Liver (tissue), 9 donors: ENCODE data around the gene PYROXD2. TPM values are rescaled to one million over a fixed set of nuclear protein-coding genes. Genes with fewer than 3 reads are reported as not detected.

ENCODE experiments used
- DNase-seq: peaks from one replicate; pipeline ENCODE4 v3.0.0-alpha.2; 2017; ENCODE audit warnings: low spot score
- H3K27ac ChIP-seq, 2 donors: one replicate each; pipeline ENCODE4 v1.7.0; 2013; ENCODE audit warnings: inconsistent platforms in 2 of 2, low read length in 2 of 2, control low read depth in 1 of 2, low read depth in 1 of 2, mild to moderate bottlenecking in 1 of 2
- H3K27me3 ChIP-seq, 4 donors: one replicate each; pipeline versions ENCODE4 v1.6.1 to v1.7.0; 2013; ENCODE audit warnings: low read length in 3 of 4, inconsistent platforms in 1 of 4, mild to moderate bottlenecking in 1 of 4, moderate library complexity in 1 of 4; ENCODE audit not compliant: control insufficient read depth in 4 of 4, insufficient read depth in 4 of 4
- H3K36me3 ChIP-seq, 4 donors: one replicate each; pipeline versions ENCODE4 v1.6.1 to v1.7.0; 2013; ENCODE audit warnings: low read length in 3 of 4, mild to moderate bottlenecking in 3 of 4, low read depth in 1 of 4, moderate library complexity in 1 of 4; ENCODE audit not compliant: control insufficient read depth in 4 of 4, insufficient read depth in 3 of 4
- H3K4me1 ChIP-seq, 4 donors: one replicate each; pipeline versions ENCODE4 v1.6.1 to v1.7.0; 2013; ENCODE audit warnings: low read length in 3 of 4, mild to moderate bottlenecking in 3 of 4, moderate library complexity in 1 of 4; ENCODE audit not compliant: control insufficient read depth in 4 of 4, insufficient read depth in 4 of 4
- H3K4me3 ChIP-seq, 3 donors: one replicate each; pipeline versions ENCODE4 v1.6.1 to v1.7.0; 2013; ENCODE audit warnings: low read length in 3 of 3, control low read depth in 1 of 3, low read depth in 1 of 3, mild to moderate bottlenecking in 1 of 3
- H3K9ac ChIP-seq, 2 donors: one replicate each; pipeline ENCODE4 v1.7.0; 2013; ENCODE audit warnings: low read length in 2 of 2, mild to moderate bottlenecking in 2 of 2, moderate library complexity in 2 of 2, control low read depth in 1 of 2, low read depth in 1 of 2
- H3K9me3 ChIP-seq, 4 donors: one replicate each; pipeline versions ENCODE4 v1.6.1 to v1.7.0; 2013; ENCODE audit warnings: low read length in 3 of 4; ENCODE audit not compliant: control insufficient read depth in 4 of 4
- EGR1 ChIP-seq, 2 donors: IDR thresholded peaks; 2 replicates each; pipeline ENCODE4 v1.6.1; 2016 to 2018; ENCODE audit warnings: antibody characterized with exemption in 2 of 2, low read depth in 2 of 2
- FOXA1 ChIP-seq: IDR thresholded peaks from 2 replicates; pipeline ENCODE4 v1.6.1; 2016; ENCODE audit warnings: antibody characterized with exemption
- FOXA2 ChIP-seq: IDR thresholded peaks from 2 replicates; pipeline ENCODE4 v1.6.1; 2016; ENCODE audit warnings: antibody characterized with exemption
- HNF4A ChIP-seq, 2 donors: conservative IDR thresholded peaks; 2 replicates each; pipeline ENCODE4 v1.6.1; 2016; ENCODE audit warnings: antibody characterized with exemption in 2 of 2, mild to moderate bottlenecking in 2 of 2
- HNF4G ChIP-seq: IDR thresholded peaks from 2 replicates; pipeline ENCODE4 v1.6.1; 2016; ENCODE audit warnings: antibody characterized with exemption
- JUND ChIP-seq, 2 donors: IDR thresholded peaks; 2 replicates each; pipeline ENCODE4 v1.6.1; 2016; ENCODE audit warnings: antibody characterized with exemption in 2 of 2
- MAX ChIP-seq: IDR thresholded peaks from 2 replicates; pipeline ENCODE4 v1.6.1; 2016; ENCODE audit warnings: antibody characterized with exemption
- NR2F2 ChIP-seq: IDR thresholded peaks from 2 replicates; pipeline ENCODE4 v1.6.1; 2016; ENCODE audit warnings: antibody characterized with exemption
- REST ChIP-seq: IDR thresholded peaks from 2 replicates; pipeline ENCODE4 v1.6.1; 2016; ENCODE audit warnings: antibody characterized with exemption, mild to moderate bottlenecking
- RXRA ChIP-seq, 2 donors: IDR thresholded peaks; 2 replicates each; pipeline ENCODE4 v1.6.1; 2017 to 2018; ENCODE audit warnings: antibody characterized with exemption in 2 of 2, mild to moderate bottlenecking in 1 of 2
- SP1 ChIP-seq: IDR thresholded peaks from 2 replicates; pipeline ENCODE4 v1.6.1; 2018; ENCODE audit warnings: antibody characterized with exemption, mild to moderate bottlenecking
- TAF1 ChIP-seq: conservative IDR thresholded peaks from 2 replicates; pipeline ENCODE4 v1.6.1; 2016; ENCODE audit warnings: antibody characterized with exemption, mild to moderate bottlenecking
- YY1 ChIP-seq: IDR thresholded peaks from 2 replicates; pipeline ENCODE4 v1.6.1; 2016; ENCODE audit warnings: antibody characterized with exemption, mild to moderate bottlenecking
- WGBS: extraction: QIAGEN DNeasy Blood & Tissue Kit; methylation state at CpG from one replicate; pipeline ENCODE4 v1.1.7; 2013; 5-methylcytosine and 5-hydroxymethylcytosine counted together
- polyA plus RNA-seq, 2 donors: library from polyadenylated mRNA; stranded (reverse) in 1 of 2; unstranded in 1 of 2; fragments of 200-250 nt in 1 of 2; fragments of >200 nt in 1 of 2; fragmentation: Nextera tagmentation in 1 of 2; extraction: Ambion mirVana in 1 of 2; gene quantifications; one replicate each; pipeline versions ENCODE4 v1.2.1 to v1.2.3, GENCODE V29; 2013 to 2015
- total RNA-seq, 2 donors: library from RNA; depleted of rRNA; stranded (reverse); fragments of >200 nt; gene quantifications; one replicate each; pipeline ENCODE4 v1.2.3, GENCODE V29; 2014
- donor health status: healthy.
- donor health status: healthy.
- donor health status: healthy.
- donor health status: healthy.
- donor health status: healthy.

PYROXD2 gene
- total and polyA plus RNA-seq, 4 donors: 2.3 to 9.0 (median 4.5) TPM

DNA sequence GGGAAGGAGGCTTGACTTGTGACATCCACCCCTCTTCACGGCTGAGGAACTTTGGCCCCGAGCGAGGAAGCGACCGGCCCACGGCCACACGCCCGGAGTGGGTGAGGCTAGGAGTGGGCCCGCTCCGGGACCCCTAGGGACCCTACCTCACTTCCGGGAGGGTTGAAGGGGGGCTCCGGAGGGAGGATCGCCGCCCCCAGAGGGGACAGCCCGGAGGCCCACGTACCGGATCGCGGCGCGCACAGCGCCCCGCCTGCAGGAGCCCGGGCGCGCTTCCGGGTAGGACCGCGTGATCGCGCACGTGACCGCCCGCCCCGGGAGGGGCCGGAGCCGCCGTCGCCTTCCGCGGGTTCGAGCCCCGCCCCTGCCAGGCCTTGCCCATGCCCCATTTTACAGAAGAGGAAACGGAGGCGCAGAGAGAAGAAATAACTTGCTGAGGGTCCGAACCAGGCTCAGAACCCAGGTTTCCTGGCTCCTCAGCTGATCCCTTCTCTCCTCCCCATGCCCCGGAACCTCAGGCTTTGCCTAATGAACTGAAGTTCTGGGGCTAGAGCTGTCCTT, 31.8 kb upstream of the PYROXD2 start, which contains the start of gene HPS1:
HPS1 (minus strand) TSS at position 275 of the 561 bp plus-strand sequence. CDS start 3,695 bp downstream, outside the sequence.
- Histone ChIP-seq H3K27me3 (no peaks in the 10 kb centered on the region), H3K9ac (peak within 1 kb of the TSS; percentile 67 to 76), H3K9me3 (no peaks in the 10 kb centered on the region), H3K27ac (peak within 1 kb of the TSS; percentile 83 to 86), H3K4me3 (peak within 1 kb of the TSS; percentile 76 to 92 (median 85)), H3K4me1 (peaks cover 2 to 16% (median 4%) of the 10 kb centered on the region in 4 donors), H3K36me3 (peaks cover 0 to 26% (median 11%) of the 10 kb centered on the region in 4 donors)
- DNase-seq: peak; percentile 88
- WGBS: 3% methylated on average over 47 of the region's 47 CpGs
- TF ChIP-seq MAX (no peak), SP1 (no peak), JUND (IDR thresholded peaks at IDR 0.05) (no peak), FOXA2 (no peak), YY1 (no peak), HNF4A (conservative IDR thresholded peaks at IDR 0.05) (peak in 1 of 2 donors; percentile 14), REST (no peak), NR2F2 (no peak)

- no peak for TF ChIP-seq HNF4G
- TF ChIP-seq JUND (IDR thresholded peaks at IDR 0.05): no peak
- no peak for TF ChIP-seq FOXA1
- TF ChIP-seq TAF1: no peak
- TF ChIP-seq RXRA (IDR thresholded peaks at IDR 0.05): no peak
- no peak for TF ChIP-seq NR2F2
- no peak for TF ChIP-seq FOXA2
- no peak for TF ChIP-seq REST
- no peak for TF ChIP-seq MAX
- no peak for TF ChIP-seq HNF4A (conservative IDR thresholded peaks at IDR 0.05)
- TF ChIP-seq EGR1 (IDR thresholded peaks at IDR 0.05; ENCODE audit: low read depth in 2 of 2): no peak
- TF ChIP-seq SP1: no peak
Observed at GRCh38 chr10:98446151-98446660, 31.2 kb upstream of the PYROXD2 start.

More at GRCh38 chr10:98446151-98446660, 31.2 kb upstream of the PYROXD2 start:
- Histone ChIP-seq H3K27ac (peak overlapping the region; percentile 83 to 86), H3K4me3 (peak overlapping the region; percentile 76 to 92 (median 85)), H3K4me1 (peaks cover 2 to 16% (median 4%) of the 10 kb centered on the region in 4 donors), H3K9me3 (no peaks in the 10 kb centered on the region), H3K27me3 (no peaks in the 10 kb centered on the region), H3K9ac (peak overlapping the region; percentile 67 to 76), H3K36me3 (peaks cover 0 to 26% (median 14%) of the 10 kb centered on the region in 4 donors)
- DNase-seq: peak; percentile 72
- WGBS: 6% methylated on average over 28 of the region's 28 CpGs
